Loucy (cell line): Measurements from ENCODE around the gene PDGFB.

Experiments used
- H2AFZ ChIP-seq: fragments of 200-600 bp; sonication (generic); 2 replicates; pipeline ENCODE4 v1.6.0; 2016; ENCODE audit warnings: antibody characterized with exemption, mild to moderate bottlenecking, low read length, moderate library complexity
- H3F3A ChIP-seq: fragments of 200-600 bp; 2 replicates; pipeline ENCODE4 v1.6.0; 2016; ENCODE audit warnings: antibody characterized with exemption, low read depth, mild to moderate bottlenecking
- H3K27me3 ChIP-seq: fragments of 200-600 bp; sonication (generic); 2 replicates; pipeline ENCODE4 v1.6.1; 2014; ENCODE audit warnings: low read length, mild to moderate bottlenecking; ENCODE audit not compliant: insufficient read depth, poor library complexity, severe bottlenecking
- H3K36me3 ChIP-seq: fragments of 200-600 bp; sonication (generic); 2 replicates; pipeline ENCODE4 v1.6.1; 2016; ENCODE audit warnings: low read length; ENCODE audit not compliant: insufficient read depth
- H3K4me1 ChIP-seq: fragments of 200-600 bp; sonication (generic); 2 replicates; pipeline ENCODE4 v1.5.1; 2014; ENCODE audit warnings: low read length, mild to moderate bottlenecking; ENCODE audit not compliant: insufficient read depth, poor library complexity, severe bottlenecking
- H3K4me2 ChIP-seq: fragments of 200-600 bp; sonication (generic); 2 replicates; pipeline ENCODE4 v1.6.0; 2014; ENCODE audit warnings: antibody characterized with exemption, low read length, low read depth, mild to moderate bottlenecking; ENCODE audit not compliant: poor library complexity, severe bottlenecking
- H3K4me3 ChIP-seq: fragments of 200-600 bp; sonication (generic); 2 replicates; pipeline ENCODE4 v1.5.1; 2014; ENCODE audit warnings: low read length, mild to moderate bottlenecking, mixed read lengths; ENCODE audit not compliant: poor library complexity, severe bottlenecking
- H3K79me2 ChIP-seq: fragments of 200-600 bp; sonication (generic); 2 replicates; pipeline ENCODE4 v1.6.1; 2014; ENCODE audit warnings: low read length; ENCODE audit not compliant: insufficient read depth
- H3K9ac ChIP-seq: fragments of 200-600 bp; sonication (generic); 2 replicates; pipeline ENCODE4 v1.6.0; 2014; ENCODE audit warnings: mild to moderate bottlenecking, low read depth, low read length, moderate library complexity; ENCODE audit not compliant: poor library complexity, severe bottlenecking
- H3K9me2 ChIP-seq: fragments of 200-600 bp; sonication (generic); replicated peaks from 2 replicates; pipeline ENCODE4 v1.6.1; 2016; ENCODE audit warnings: low read depth, low read length, mixed read lengths
- H3K9me3 ChIP-seq: fragments of 200-600 bp; sonication (generic); 2 replicates; pipeline ENCODE4 v1.6.1; 2014; ENCODE audit warnings: mild to moderate bottlenecking, antibody characterized with exemption, low read length, low read depth; ENCODE audit not compliant: insufficient read depth
- H4K20me1 ChIP-seq: fragments of 200-600 bp; sonication (generic); 2 replicates; pipeline ENCODE4 v1.6.0; 2014; ENCODE audit warnings: antibody characterized with exemption, low read length, mild to moderate bottlenecking; ENCODE audit not compliant: insufficient read depth, poor library complexity, severe bottlenecking
- EZH2phosphoT487 ChIP-seq: fragments of 200-600 bp; IDR thresholded peaks from 2 replicates; pipeline ENCODE4 v1.6.1; 2018; ENCODE audit warnings: antibody characterized with exemption, mild to moderate bottlenecking, moderate library complexity, borderline replicate concordance
- TF ChIP-seq, protein P1 (sequence below): fragments of 200-600 bp; sonication (generic); conservative IDR thresholded peaks from 2 replicates; pipeline ENCODE4 v1.5.1; 2014; ENCODE audit warnings: mild to moderate bottlenecking, antibody characterized with exemption, low read length

PDGFB gene

GRCh38 chr22:39234867-39235687, 9.7 kb downstream of the PDGFB start:
- Histone ChIP-seq H3K27me3 (peaks cover 78% of the 10 kb centered on the region), H3K79me2 (no peaks in the 10 kb centered on the region), H3K9me3 (no peaks in the 10 kb centered on the region), H3K4me1 (peaks cover 28% of the 10 kb centered on the region), H3F3A (no peaks in the 10 kb centered on the region), H3K36me3 (no peaks in the 10 kb centered on the region), H3K9me2 (no peaks in the 10 kb centered on the region), H3K9ac (no peak overlapping the region), H3K4me2 (no peak overlapping the region), H4K20me1 (no peaks in the 10 kb centered on the region), H3K4me3 (no peak overlapping the region), H2AFZ (no peak overlapping the region)
- TF ChIP-seq, protein P1, sequence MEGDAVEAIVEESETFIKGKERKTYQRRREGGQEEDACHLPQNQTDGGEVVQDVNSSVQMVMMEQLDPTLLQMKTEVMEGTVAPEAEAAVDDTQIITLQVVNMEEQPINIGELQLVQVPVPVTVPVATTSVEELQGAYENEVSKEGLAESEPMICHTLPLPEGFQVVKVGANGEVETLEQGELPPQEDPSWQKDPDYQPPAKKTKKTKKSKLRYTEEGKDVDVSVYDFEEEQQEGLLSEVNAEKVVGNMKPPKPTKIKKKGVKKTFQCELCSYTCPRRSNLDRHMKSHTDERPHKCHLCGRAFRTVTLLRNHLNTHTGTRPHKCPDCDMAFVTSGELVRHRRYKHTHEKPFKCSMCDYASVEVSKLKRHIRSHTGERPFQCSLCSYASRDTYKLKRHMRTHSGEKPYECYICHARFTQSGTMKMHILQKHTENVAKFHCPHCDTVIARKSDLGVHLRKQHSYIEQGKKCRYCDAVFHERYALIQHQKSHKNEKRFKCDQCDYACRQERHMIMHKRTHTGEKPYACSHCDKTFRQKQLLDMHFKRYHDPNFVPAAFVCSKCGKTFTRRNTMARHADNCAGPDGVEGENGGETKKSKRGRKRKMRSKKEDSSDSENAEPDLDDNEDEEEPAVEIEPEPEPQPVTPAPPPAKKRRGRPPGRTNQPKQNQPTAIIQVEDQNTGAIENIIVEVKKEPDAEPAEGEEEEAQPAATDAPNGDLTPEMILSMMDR = no peak

DNA sequence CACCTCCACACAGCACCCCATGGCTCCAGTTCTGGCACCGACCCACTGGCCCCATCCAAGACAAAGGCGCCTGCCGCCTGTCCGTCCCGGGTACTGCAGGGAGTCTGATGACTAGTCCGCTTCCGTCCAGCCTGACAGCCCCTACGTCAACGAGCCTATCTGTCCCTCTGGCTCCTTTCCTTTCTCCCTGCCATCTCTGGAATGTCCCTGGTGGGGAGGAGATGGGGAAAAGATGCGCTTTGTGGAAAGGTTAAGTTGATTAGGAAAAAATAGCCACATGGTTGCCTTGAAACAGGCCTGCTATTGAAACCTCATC, 10.4 kb downstream of the PDGFB start:
- no peak overlapping the region for H3K9ac ChIP-seq
- H3K4me1 ChIP-seq = peaks cover 22% of the 10 kb centered on the region
- TF ChIP-seq, protein P1 = no peak
- no peak for TF ChIP-seq EZH2phosphoT487

GRCh38 chr22:39233710-39234471, 10.9 kb downstream of the PDGFB start:
- no peaks in the 10 kb centered on the region for H3K36me3 ChIP-seq
- peaks cover 22% of the 10 kb centered on the region for H3K4me1 ChIP-seq
- TF ChIP-seq EZH2phosphoT487 = no peak
- TF ChIP-seq, protein P1 = no peak
- no peak overlapping the region for H3K4me2 ChIP-seq
- peaks cover 68% of the 10 kb centered on the region for H3K27me3 ChIP-seq
- no peak overlapping the region for H3K9ac ChIP-seq
- H3K79me2 ChIP-seq = no peaks in the 10 kb centered on the region
- no peak overlapping the region for H2AFZ ChIP-seq
- H4K20me1 ChIP-seq = no peaks in the 10 kb centered on the region
- H3K9me3 ChIP-seq = no peaks in the 10 kb centered on the region
- H3K9me2 ChIP-seq = no peaks in the 10 kb centered on the region
- H3F3A ChIP-seq = no peaks in the 10 kb centered on the region
- H3K4me3 ChIP-seq = no peak overlapping the region

More for the DNA sequence above, 10.4 kb downstream of the PDGFB start:
- H3K9me3 ChIP-seq = no peaks in the 10 kb centered on the region
- H3K4me3 ChIP-seq = no peak overlapping the region
- no peaks in the 10 kb centered on the region for H4K20me1 ChIP-seq
- H3K79me2 ChIP-seq = no peaks in the 10 kb centered on the region
- no peaks in the 10 kb centered on the region for H3K36me3 ChIP-seq
- no peak overlapping the region for H2AFZ ChIP-seq
- H3K4me2 ChIP-seq = no peak overlapping the region
- H3F3A ChIP-seq = no peaks in the 10 kb centered on the region
- peaks cover 73% of the 10 kb centered on the region for H3K27me3 ChIP-seq
- H3K9me2 ChIP-seq = no peaks in the 10 kb centered on the region
